SK-N-SH (cell line): ENCODE measurements around the gene REEP1. TPM values are rescaled to one million over a fixed set of nuclear protein-coding genes. Genes with fewer than 3 reads are reported as not detected.

ENCODE experiments used
- CTCF ChIA-PET: fragments of 300-600, 350-600 bp; formaldehyde crosslinking; extraction: SDS; loops from one replicate; lab custom pipeline; 2021; lab: Yijun Ruan, JAX
- POLR2A ChIA-PET: fragments of 350-600 bp; sonication (Branson Sonifier 250); formaldehyde crosslinking; extraction: SDS; loops from one replicate; lab custom pipeline; 2020; ENCODE audit warnings: antibody characterized with exemption, inconsistent platforms; lab: Yijun Ruan, JAX
- DNase-seq: peaks from one replicate; pipeline ENCODE4 v3.0.0; 2012
- H2AFZ ChIP-seq: fragments of 200-600 bp; sonication (generic); 2 replicates; pipeline ENCODE4 v1.8.1; 2016; ENCODE audit warnings: antibody characterized with exemption, mild to moderate bottlenecking, low read depth
- H3F3A ChIP-seq: fragments of 200-600 bp; sonication (generic); replicated peaks from 2 replicates; pipeline ENCODE3; 2016; ENCODE audit warnings: antibody characterized with exemption, mild to moderate bottlenecking; ENCODE audit not compliant: insufficient read depth
- H3K27ac ChIP-seq, 2 experiments: fragments of 200-500 bp in 1 of 2; fragments of 200-600 bp in 1 of 2; sonication (Bioruptor generic) in 1 of 2; sonication (generic), shearing (Covaris generic) in 1 of 2; 2 replicates each; pipeline versions ENCODE4 v1.5.1 to v1.6.1; 2014 to 2016; ENCODE audit warnings: low read depth in 2 of 2, inconsistent platforms in 1 of 2, low read length in 1 of 2, mild to moderate bottlenecking in 1 of 2, mixed read lengths in 1 of 2
- H3K27me3 ChIP-seq: fragments of 200-600 bp; sonication (generic), shearing (Covaris generic); 2 replicates; pipeline ENCODE4 v1.6.1; 2016; ENCODE audit warnings: mixed run types; ENCODE audit not compliant: insufficient read depth
- H3K36me3 ChIP-seq, 2 experiments: fragments of 200-500 bp in 1 of 2; fragments of 200-600 bp in 1 of 2; sonication (Bioruptor generic) in 1 of 2; sonication (generic) in 1 of 2; replicated peaks in 1 of 2; 2 replicates each; pipeline versions ENCODE3 to v1.5.1; 2014 to 2016; ENCODE audit warnings: low read length in 1 of 2, mild to moderate bottlenecking in 1 of 2; ENCODE audit not compliant: insufficient read depth in 2 of 2, control insufficient read depth in 1 of 2
- H3K4me1 ChIP-seq, 2 experiments: fragments of 200-500 bp in 1 of 2; fragments of 200-600 bp in 1 of 2; sonication (Bioruptor generic) in 1 of 2; sonication (generic), shearing (Covaris generic) in 1 of 2; 2 replicates each; pipeline versions ENCODE4 v1.5.1 to v1.6.1; 2014 to 2016; ENCODE audit warnings: low read depth in 1 of 2, low read length in 1 of 2, mixed run types in 1 of 2; ENCODE audit not compliant: insufficient read depth in 2 of 2, control insufficient read depth in 1 of 2
- H3K4me2 ChIP-seq: fragments of 200-600 bp; sonication (generic), shearing (Covaris generic); 2 replicates; pipeline ENCODE4 v1.6.1; 2017; ENCODE audit warnings: mixed run types
- H3K4me3 ChIP-seq, 2 experiments: fragments of 200-500 bp in 1 of 2; fragments of 200-600 bp in 1 of 2; sonication (Bioruptor generic) in 1 of 2; sonication (generic), shearing (Covaris generic) in 1 of 2; 2 replicates each; pipeline versions ENCODE4 v1.5.1 to v1.8.1; 2014 to 2016; ENCODE audit warnings: low read depth in 2 of 2, inconsistent platforms in 1 of 2, low read length in 1 of 2, mild to moderate bottlenecking in 1 of 2, mixed read lengths in 1 of 2, moderate library complexity in 1 of 2
- H3K79me2 ChIP-seq: fragments of 200-600 bp; sonication (generic); 2 replicates; pipeline ENCODE4 v1.8.1; 2017; ENCODE audit warnings: mild to moderate bottlenecking; ENCODE audit not compliant: insufficient read depth
- H3K9ac ChIP-seq: fragments of 200-600 bp; sonication (generic); 2 replicates; pipeline ENCODE4 v1.6.1; 2017; ENCODE audit warnings: mixed run types
- H3K9me2 ChIP-seq: fragments of 200-600 bp; sonication (generic); 2 replicates; pipeline ENCODE4 v1.6.1; 2017; ENCODE audit warnings: mixed run types
- H3K9me3 ChIP-seq: fragments of 200-600 bp; sonication (generic); 2 replicates; pipeline ENCODE4 v1.6.1; 2017; ENCODE audit warnings: mixed run types, mild to moderate bottlenecking, moderate library complexity
- H4K20me1 ChIP-seq: fragments of 200-600 bp; sonication (generic); 2 replicates; pipeline ENCODE4 v1.6.1; 2017; ENCODE audit warnings: mild to moderate bottlenecking, mixed run types; ENCODE audit not compliant: insufficient read depth
- CHD2 ChIP-seq: fragments of 150-350 bp; IDR thresholded peaks from 2 replicates; pipeline ENCODE4 v1.6.1; 2018; ENCODE audit warnings: low read length; ENCODE audit not compliant: partially characterized antibody
- EZH2phosphoT487 ChIP-seq: fragments of 200-600 bp; sonication (generic); IDR thresholded peaks from 2 replicates; pipeline ENCODE4 v1.6.1; 2017; ENCODE audit warnings: low read depth, mixed run types, mild to moderate bottlenecking, antibody characterized with exemption, moderate library complexity, borderline replicate concordance
- FOXJ3 ChIP-seq: sonication (generic); formaldehyde crosslinking; IDR thresholded peaks from 2 replicates; pipeline ENCODE4 v1.5.1; 2020; ENCODE audit warnings: mild to moderate bottlenecking, missing genetic modification reagents
- FOXM1 ChIP-seq: IDR thresholded peaks from 2 replicates; pipeline ENCODE4 v1.4.0; 2012; ENCODE audit warnings: low read depth, mild to moderate bottlenecking
- MXI1 ChIP-seq: IDR thresholded peaks from 2 replicates; pipeline ENCODE4 v1.6.1; 2012; ENCODE audit warnings: mild to moderate bottlenecking, low read depth, low read length, improper control_type of control experiment
- NFIC ChIP-seq: IDR thresholded peaks from 2 replicates; pipeline ENCODE4 v1.4.0; 2012; ENCODE audit warnings: borderline replicate concordance
- NRF1 ChIP-seq: IDR thresholded peaks from 2 replicates; pipeline ENCODE4 v1.6.1; 2012; ENCODE audit warnings: low read depth, mild to moderate bottlenecking, low read length
- RAD21 ChIP-seq: IDR thresholded peaks from 2 replicates; pipeline ENCODE4 v1.6.1; 2012; ENCODE audit warnings: mild to moderate bottlenecking, low read length
- RCOR1 ChIP-seq: fragments of 150-350 bp; IDR thresholded peaks from 2 replicates; pipeline ENCODE4 v1.6.1; 2017; ENCODE audit warnings: antibody characterized with exemption, low read length
- RFX5 ChIP-seq: IDR thresholded peaks from 2 replicates; pipeline ENCODE4 v1.6.1; 2012; ENCODE audit warnings: mild to moderate bottlenecking, improper control_type of control experiment, low read length
- SIN3A ChIP-seq: IDR thresholded peaks from 2 replicates; pipeline ENCODE4 v1.6.1; 2012; ENCODE audit warnings: low read depth, mild to moderate bottlenecking, low read length, moderate library complexity, borderline replicate concordance
- SMC3 ChIP-seq: IDR thresholded peaks from 2 replicates; pipeline ENCODE4 v1.6.1; 2012; ENCODE audit warnings: low read depth, low read length, improper control_type of control experiment
- TCF12 ChIP-seq: IDR thresholded peaks from 2 replicates; pipeline ENCODE4 v1.4.0; 2012
- YY1 ChIP-seq: IDR thresholded peaks from 2 replicates; pipeline ENCODE4 v1.4.0; 2012; ENCODE audit warnings: low read depth, mild to moderate bottlenecking
- WGBS: methylation state at CpG from one replicate; pipeline ENCODE4 v1.1.6; 2017; ENCODE audit warnings: low lambda C conversion rate; 5-methylcytosine and 5-hydroxymethylcytosine counted together
- polyA plus RNA-seq, 3 experiments: library from polyadenylated mRNA; depleted of rRNA; stranded (reverse); fragments of >200 nt; gene quantifications; 2 replicates each; pipeline ENCODE4 v1.2.3, GENCODE V29; 2012
- TF ChIP-seq, protein P1 (sequence below): fragments of 150-350 bp; IDR thresholded peaks from 2 replicates; pipeline ENCODE4 v1.6.1; 2016; ENCODE audit warnings: mild to moderate bottlenecking, low read depth, low read length
- TF ChIP-seq, protein P2 (sequence below): IDR thresholded peaks from 2 replicates; pipeline ENCODE4 v1.4.0; 2012; ENCODE audit warnings: low read depth, borderline replicate concordance

REEP1 gene
- polyA plus RNA-seq, 1 of the 3 experiments (the other 2 are of a cell fraction) = 0.13 TPM

DNA sequence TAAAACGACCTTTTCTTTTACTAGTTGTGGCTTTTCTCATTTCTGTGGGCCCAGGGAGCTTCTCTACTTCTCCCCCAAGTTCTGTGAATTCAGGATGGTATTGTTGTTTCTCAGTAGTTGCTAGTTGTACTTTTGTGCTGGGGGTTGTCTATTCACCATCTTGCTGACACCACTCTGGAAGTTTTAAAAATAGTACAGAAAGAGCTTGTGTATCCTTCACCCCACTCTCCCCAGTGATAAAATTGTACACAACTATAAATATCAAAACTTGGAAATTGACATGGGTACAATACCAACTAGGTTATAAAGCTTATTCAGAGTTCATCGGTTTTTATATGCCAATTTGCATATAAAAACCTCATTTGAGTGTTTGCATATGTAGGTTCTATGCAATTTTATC, 45.3 kb upstream of the REEP1 start:
- DNase-seq = no peak
- Histone ChIP-seq H3K36me3 (no peaks in the 10 kb centered on the region), H3K9ac (no peak overlapping the region), H3K27me3 (no peaks in the 10 kb centered on the region), H3K27ac (no peak overlapping the region), H3K9me3 (no peaks in the 10 kb centered on the region), H4K20me1 (no peaks in the 10 kb centered on the region), H3K4me2 (no peak overlapping the region), H3K79me2 (no peaks in the 10 kb centered on the region), H3K4me1 (no peaks in the 10 kb centered on the region; a peak in 1 of 4 replicates), H3K9me2 (no peaks in the 10 kb centered on the region), H3F3A (no peaks in the 10 kb centered on the region), H2AFZ (no peak overlapping the region), H3K4me3 (no peak overlapping the region)
- WGBS = 15% methylated on average over 2 of the region's 2 CpGs
- ChIA-PET CTCF (interaction anchor here (1.2 to 1.8 kb wide), 3 partner anchors 10 to 162 kb away, joined by 3 to 7 read pairs (median 4); no protein-coding TSS in a partner anchor), POLR2A (no interaction called here)
- TF ChIP-seq FOXJ3 (CRISPR knock-in tag) = no peak
- TF ChIP-seq, protein P1, sequence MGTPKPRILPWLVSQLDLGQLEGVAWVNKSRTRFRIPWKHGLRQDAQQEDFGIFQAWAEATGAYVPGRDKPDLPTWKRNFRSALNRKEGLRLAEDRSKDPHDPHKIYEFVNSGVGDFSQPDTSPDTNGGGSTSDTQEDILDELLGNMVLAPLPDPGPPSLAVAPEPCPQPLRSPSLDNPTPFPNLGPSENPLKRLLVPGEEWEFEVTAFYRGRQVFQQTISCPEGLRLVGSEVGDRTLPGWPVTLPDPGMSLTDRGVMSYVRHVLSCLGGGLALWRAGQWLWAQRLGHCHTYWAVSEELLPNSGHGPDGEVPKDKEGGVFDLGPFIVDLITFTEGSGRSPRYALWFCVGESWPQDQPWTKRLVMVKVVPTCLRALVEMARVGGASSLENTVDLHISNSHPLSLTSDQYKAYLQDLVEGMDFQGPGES = no peak
- TF ChIP-seq RAD21 = no peak
- no peak for TF ChIP-seq MXI1
- no peak for TF ChIP-seq SIN3A

DNA sequence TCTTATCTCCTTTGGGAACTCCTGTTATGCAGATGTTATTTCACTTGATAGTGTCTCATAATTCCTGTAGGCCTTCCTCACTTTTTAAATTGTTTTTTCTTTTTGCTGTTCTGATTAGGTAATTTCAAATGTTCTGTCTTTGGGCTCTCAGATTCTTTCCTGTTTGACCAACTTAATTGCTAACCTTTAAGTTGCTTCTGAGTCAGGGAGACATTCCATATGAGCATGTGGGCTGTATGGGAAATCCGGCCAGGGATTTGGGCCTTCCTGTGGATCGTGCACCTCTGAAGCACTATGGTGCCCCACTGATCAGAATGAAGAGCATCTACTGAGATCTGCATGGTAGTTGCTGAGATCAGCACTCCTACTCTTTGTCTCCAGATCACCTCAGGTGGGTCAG, 44.7 kb upstream of the REEP1 start:
- Histone ChIP-seq H3K9ac (no peak overlapping the region), H3K4me3 (no peak overlapping the region), H3K36me3 (no peaks in the 10 kb centered on the region), H3K9me2 (no peaks in the 10 kb centered on the region), H3K79me2 (no peaks in the 10 kb centered on the region), H3K4me1 (no peaks in the 10 kb centered on the region; a peak in 1 of 4 replicates), H4K20me1 (no peaks in the 10 kb centered on the region), H3F3A (no peaks in the 10 kb centered on the region), H2AFZ (no peak overlapping the region)
- ChIA-PET CTCF (interaction anchor here (1.2 to 1.8 kb wide), 4 partner anchors 9 to 161 kb away, joined by 3 to 8 read pairs (median 6); no protein-coding TSS in a partner anchor), POLR2A (no interaction called here)
- 75% methylated on average over 2 of the region's 2 CpGs for WGBS
- DNase-seq = no peak
- TF ChIP-seq YY1 (no peak), NFIC (no peak), FOXM1 (no peak), SMC3 (no peak), EZH2phosphoT487 (no peak), SIN3A (no peak), CHD2 (no peak), RCOR1 (no peak), NRF1 (no peak), RFX5 (no peak), RAD21 (no peak), MXI1 (no peak), TCF12 (no peak)
- TF ChIP-seq, protein P2, sequence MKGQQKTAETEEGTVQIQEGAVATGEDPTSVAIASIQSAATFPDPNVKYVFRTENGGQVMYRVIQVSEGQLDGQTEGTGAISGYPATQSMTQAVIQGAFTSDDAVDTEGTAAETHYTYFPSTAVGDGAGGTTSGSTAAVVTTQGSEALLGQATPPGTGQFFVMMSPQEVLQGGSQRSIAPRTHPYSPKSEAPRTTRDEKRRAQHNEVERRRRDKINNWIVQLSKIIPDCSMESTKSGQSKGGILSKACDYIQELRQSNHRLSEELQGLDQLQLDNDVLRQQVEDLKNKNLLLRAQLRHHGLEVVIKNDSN = no peak
- TF ChIP-seq, all 33 proteins: peak for 0
- no peaks in the 10 kb centered on the region for H3K27me3 ChIP-seq
- no peaks in the 10 kb centered on the region for H3K9me3 ChIP-seq
- H3K4me2 ChIP-seq = no peak overlapping the region
- no peak overlapping the region for H3K27ac ChIP-seq
